ENCODE measurements around the gene TIMM23B.
A peak's percentile ranks its signal among the peaks of the same experiment; 100 is the strongest.
"Not testable (repeated sequence)": the region's sequence is repeated elsewhere in the genome, so short reads cannot be mapped to it uniquely, and the experiment has no call there.

- TF ChIP-seq POLR2A (IDR thresholded peaks at IDR 0.05; ENCODE audit: low read length): peak; percentile 81
- not testable (repeated sequence) for TF ChIP-seq GATA1 (IDR thresholded peaks at IDR 0.05; ENCODE audit: low read depth, low read length)
These were observed at the start of gene TIMM23B, which contains the start of gene PARG for GRCh38 chr10:49941447-49942338.

Data from erythroblast (primary cell).